Fibroblast of lung (primary cell): ENCODE results near the gene SNX13. TPM values are rescaled to one million over a fixed set of nuclear protein-coding genes. Genes with fewer than 3 reads are reported as not detected.
"Not testable (repeated sequence)": the region's sequence is repeated elsewhere in the genome, so short reads cannot be mapped to it uniquely, and the experiment has no call there.

Experiments
- DNase-seq, 2 donors: peaks; one replicate each; pipeline versions ENCODE4 v3.0.0 to v3.0.0-alpha.2; 2010; ENCODE audit warnings: low read depth in 2 of 2
- H2AFZ ChIP-seq: 2 replicates; pipeline ENCODE4 v1.5.1; 2012; ENCODE audit warnings: low read length, control low read depth, inconsistent platforms
- H3K27ac ChIP-seq: 2 replicates; pipeline ENCODE4 v1.5.1; 2011; ENCODE audit warnings: low read length, control low read depth; ENCODE audit not compliant: insufficient read depth
- H3K27me3 ChIP-seq: 2 replicates; pipeline ENCODE4 v1.5.1; 2011; ENCODE audit warnings: mild to moderate bottlenecking, low read length; ENCODE audit not compliant: control insufficient read depth, insufficient read depth
- H3K36me3 ChIP-seq: 2 replicates; pipeline ENCODE4 v1.5.1; 2011; ENCODE audit warnings: low read length; ENCODE audit not compliant: control insufficient read depth, insufficient read depth
- H3K4me1 ChIP-seq: 2 replicates; pipeline ENCODE4 v1.5.1; 2011; ENCODE audit warnings: low read length; ENCODE audit not compliant: control insufficient read depth, insufficient read depth; ENCODE audit errors: extremely low read depth
- H3K4me2 ChIP-seq: 2 replicates; pipeline ENCODE4 v1.5.1; 2011; ENCODE audit warnings: low read length, control low read depth; ENCODE audit not compliant: insufficient read depth; ENCODE audit errors: extremely low read depth
- H3K4me3 ChIP-seq, 4 experiments: fragments of 200-600 bp in 1 of 4; sonication (generic) in 1 of 4; replicated peaks in 1 of 4; 2 replicates each; pipeline ENCODE4 v1.5.1; 2011 to 2016; ENCODE audit warnings: low read length in 4 of 4, low read depth in 3 of 4, mild to moderate bottlenecking in 3 of 4, control low read depth in 2 of 4, inconsistent platforms in 1 of 4, mixed read lengths in 1 of 4; ENCODE audit not compliant: insufficient read depth in 1 of 4; ENCODE audit errors: control extremely low read depth in 1 of 4
- H3K79me2 ChIP-seq: 2 replicates; pipeline ENCODE4 v1.5.1; 2012; ENCODE audit warnings: mild to moderate bottlenecking, low read length, inconsistent platforms; ENCODE audit not compliant: control insufficient read depth, insufficient read depth
- H3K9ac ChIP-seq: 2 replicates; pipeline ENCODE4 v1.5.1; 2011; ENCODE audit warnings: mild to moderate bottlenecking, low read length, control low read depth; ENCODE audit not compliant: insufficient read depth
- H3K9me3 ChIP-seq: 2 replicates; pipeline ENCODE4 v1.5.1; 2012; ENCODE audit warnings: low read depth, low read length; ENCODE audit not compliant: control insufficient read depth, insufficient read depth
- H4K20me1 ChIP-seq: 2 replicates; pipeline ENCODE4 v1.5.1; 2011; ENCODE audit warnings: low read length; ENCODE audit not compliant: control insufficient read depth, insufficient read depth; ENCODE audit errors: extremely low read depth
- EZH2 ChIP-seq: IDR thresholded peaks from 2 replicates; pipeline ENCODE4 v1.5.1; 2012; ENCODE audit warnings: low read length, control low read depth, mild to moderate bottlenecking; ENCODE audit errors: missing control alignments
- polyA plus RNA-seq, 2 donors: library from polyadenylated mRNA; depleted of rRNA in 1 of 2; stranded (reverse) in 1 of 2; unstranded in 1 of 2; fragments of >200 nt; gene quantifications; 2 replicates each; pipeline ENCODE4 v1.2.1, GENCODE V29; 2011 to 2012; ENCODE audit warnings: missing spikeins in 1 of 2
- total RNA-seq: library from RNA; depleted of rRNA; stranded (reverse); fragments of >200 nt; gene quantifications from 2 replicates; pipeline ENCODE4 v1.2.1, GENCODE V29; 2014
- TF ChIP-seq, protein P1 (sequence below), 2 donors: IDR thresholded peaks in 1 of 2; conservative IDR thresholded peaks in 1 of 2; 1 replicate in 1 of 2; 2 replicates in 1 of 2; pipeline ENCODE4 v1.5.1; 2011 to 2012; ENCODE audit warnings: low read length in 2 of 2, control low read depth in 1 of 2, inconsistent platforms in 1 of 2, low read depth in 1 of 2, mild to moderate bottlenecking in 1 of 2

SNX13 gene
- total and polyA plus RNA-seq, 2 donors (not counting 1 experiment from before 2014, with no cell fraction given): 36.0 to 42.9 TPM

DNA sequence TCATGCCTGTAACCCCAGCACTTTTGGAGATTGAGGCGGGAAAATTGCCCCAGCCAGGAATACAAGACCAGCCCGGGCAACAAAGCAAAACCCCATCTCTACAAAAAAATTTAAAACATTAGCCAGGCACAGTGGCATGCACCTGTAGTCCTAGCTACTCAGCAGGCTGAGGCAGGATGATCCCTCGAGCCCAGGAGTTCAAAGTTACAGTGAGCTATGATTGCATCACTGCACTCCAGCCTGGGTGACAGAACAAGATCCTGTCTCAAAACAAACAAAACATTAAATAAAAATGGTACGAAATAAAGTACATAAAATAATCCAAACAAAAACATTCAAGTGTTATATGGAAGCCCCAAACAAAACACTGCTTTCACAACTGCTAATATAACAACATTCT lies 125.0 kb downstream of the SNX13 start:
- no peaks in the 10 kb centered on the region for H3K27me3 ChIP-seq
- H3K9me3 ChIP-seq: no peaks in the 10 kb centered on the region
- no peaks in the 10 kb centered on the region for H3K36me3 ChIP-seq
- H3K4me3 ChIP-seq: no peak overlapping the region
- no peaks in the 10 kb centered on the region for H4K20me1 ChIP-seq
- no peak overlapping the region for H3K9ac ChIP-seq
- H3K4me1 ChIP-seq: no peaks in the 10 kb centered on the region
- TF ChIP-seq EZH2: no peak
- TF ChIP-seq, protein P1, sequence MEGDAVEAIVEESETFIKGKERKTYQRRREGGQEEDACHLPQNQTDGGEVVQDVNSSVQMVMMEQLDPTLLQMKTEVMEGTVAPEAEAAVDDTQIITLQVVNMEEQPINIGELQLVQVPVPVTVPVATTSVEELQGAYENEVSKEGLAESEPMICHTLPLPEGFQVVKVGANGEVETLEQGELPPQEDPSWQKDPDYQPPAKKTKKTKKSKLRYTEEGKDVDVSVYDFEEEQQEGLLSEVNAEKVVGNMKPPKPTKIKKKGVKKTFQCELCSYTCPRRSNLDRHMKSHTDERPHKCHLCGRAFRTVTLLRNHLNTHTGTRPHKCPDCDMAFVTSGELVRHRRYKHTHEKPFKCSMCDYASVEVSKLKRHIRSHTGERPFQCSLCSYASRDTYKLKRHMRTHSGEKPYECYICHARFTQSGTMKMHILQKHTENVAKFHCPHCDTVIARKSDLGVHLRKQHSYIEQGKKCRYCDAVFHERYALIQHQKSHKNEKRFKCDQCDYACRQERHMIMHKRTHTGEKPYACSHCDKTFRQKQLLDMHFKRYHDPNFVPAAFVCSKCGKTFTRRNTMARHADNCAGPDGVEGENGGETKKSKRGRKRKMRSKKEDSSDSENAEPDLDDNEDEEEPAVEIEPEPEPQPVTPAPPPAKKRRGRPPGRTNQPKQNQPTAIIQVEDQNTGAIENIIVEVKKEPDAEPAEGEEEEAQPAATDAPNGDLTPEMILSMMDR (conservative IDR thresholded peaks at IDR 0.05 in 1 of 2, IDR thresholded peaks at IDR 0.05 in 1 of 2; ENCODE audit: low read depth in 1 of 2, low read length in 2 of 2): no peak
- no peak overlapping the region for H3K4me2 ChIP-seq
- DNase-seq: no peak
- no peak overlapping the region for H2AFZ ChIP-seq
- no peak overlapping the region for H3K27ac ChIP-seq
- H3K79me2 ChIP-seq: no peaks in the 10 kb centered on the region

DNA sequence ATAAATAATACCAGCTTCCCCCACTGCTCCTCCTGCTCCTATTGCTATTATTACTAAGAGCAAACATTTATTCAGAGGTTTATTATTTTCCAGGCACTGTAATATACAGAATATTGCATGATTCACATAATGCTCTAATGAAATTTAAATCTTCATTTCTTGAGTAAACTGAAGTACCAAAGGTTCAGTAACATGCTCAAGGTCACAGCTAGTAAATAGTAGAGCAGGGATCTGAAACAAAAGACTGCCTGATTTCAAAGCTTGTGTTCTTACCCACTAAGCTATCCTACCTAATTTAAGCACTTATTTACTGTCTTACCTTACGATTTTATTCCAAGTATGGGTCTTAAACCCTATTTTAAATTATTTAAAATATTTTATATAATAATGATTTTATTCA lies 126.2 kb downstream of the SNX13 start:
- Histone ChIP-seq H2AFZ (no peak overlapping the region), H3K27ac (no peak overlapping the region), H4K20me1 (no peaks in the 10 kb centered on the region), H3K9ac (no peak overlapping the region), H3K4me2 (no peak overlapping the region), H3K27me3 (no peaks in the 10 kb centered on the region), H3K79me2 (no peaks in the 10 kb centered on the region), H3K4me3 (no peak overlapping the region), H3K9me3 (no peaks in the 10 kb centered on the region), H3K4me1 (no peaks in the 10 kb centered on the region), H3K36me3 (no peaks in the 10 kb centered on the region)
- TF ChIP-seq EZH2: no peak
- TF ChIP-seq, protein P1 (conservative IDR thresholded peaks at IDR 0.05 in 1 of 2, IDR thresholded peaks at IDR 0.05 in 1 of 2; ENCODE audit: low read depth in 1 of 2, low read length in 2 of 2): no peak
- no peak for DNase-seq

DNA sequence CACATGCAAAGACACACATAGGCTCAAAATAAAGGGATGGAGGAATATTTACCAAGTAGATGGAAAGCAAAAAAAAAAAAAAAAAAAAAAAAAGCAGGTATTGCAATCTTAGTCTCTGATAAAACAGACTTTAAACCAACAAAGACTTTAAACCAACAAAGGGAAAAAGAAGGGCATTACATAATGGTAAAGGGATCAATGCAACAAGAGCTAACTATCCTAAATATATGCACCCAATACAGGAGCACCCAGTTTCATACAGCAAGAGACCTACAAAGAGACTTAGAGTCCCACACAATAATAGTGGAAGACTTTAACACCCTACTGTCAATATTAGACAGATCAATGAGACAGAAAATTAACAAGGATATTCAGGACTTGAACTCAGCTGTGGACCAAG lies 131.1 kb downstream of the SNX13 start:
- not testable (repeated sequence) for H3K27ac ChIP-seq, H3K4me2 ChIP-seq, H3K4me1 ChIP-seq, DNase-seq, H3K9ac ChIP-seq, H2AFZ ChIP-seq, H3K4me3 ChIP-seq, H3K36me3 ChIP-seq, H3K27me3 ChIP-seq, H3K9me3 ChIP-seq, H4K20me1 ChIP-seq, H3K79me2 ChIP-seq

DNA sequence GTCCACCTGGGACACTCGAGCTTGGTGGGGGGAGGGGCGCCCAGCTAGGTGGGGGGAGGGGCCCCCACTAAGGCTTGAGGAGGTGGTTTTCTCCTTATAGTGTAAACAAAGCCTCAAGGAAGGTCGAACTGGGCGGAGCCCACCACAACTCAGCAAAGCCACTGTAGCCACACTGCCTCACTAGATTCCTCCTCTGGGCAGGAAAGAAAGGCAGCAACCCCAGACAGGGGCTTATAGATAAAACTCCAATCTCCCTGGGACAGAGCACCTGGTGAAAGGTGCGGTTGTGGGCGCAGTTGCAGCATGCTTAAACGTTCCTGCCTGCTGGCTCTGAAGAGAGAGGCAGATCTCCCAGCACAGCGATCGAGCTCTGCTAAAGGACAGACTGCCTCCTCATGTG lies 133.1 kb downstream of the SNX13 start:
- no peak for DNase-seq
- H3K9me3 ChIP-seq: no peaks in the 10 kb centered on the region

More for the DNA sequence above, 133.1 kb downstream of the SNX13 start:
- H3K36me3 ChIP-seq: no peaks in the 10 kb centered on the region
- H3K4me1 ChIP-seq: no peaks in the 10 kb centered on the region
- no peak overlapping the region for H3K9ac ChIP-seq
- no peak overlapping the region for H3K4me2 ChIP-seq
- no peak overlapping the region for H2AFZ ChIP-seq
- no peaks in the 10 kb centered on the region for H3K27me3 ChIP-seq
- H3K4me3 ChIP-seq: no peak overlapping the region
- H4K20me1 ChIP-seq: no peaks in the 10 kb centered on the region
- H3K79me2 ChIP-seq: no peaks in the 10 kb centered on the region
- no peak overlapping the region for H3K27ac ChIP-seq
- TF ChIP-seq EZH2: no peak
- TF ChIP-seq, protein P1 (conservative IDR thresholded peaks at IDR 0.05 in 1 of 2, IDR thresholded peaks at IDR 0.05 in 1 of 2; ENCODE audit: low read depth in 1 of 2, low read length in 2 of 2): no peak
